ENCODE data around the gene SDK1.

SDK1 gene

GRCh38 chr7:3412871-3413270 lies 111.8 kb downstream of the SDK1 start:
- no peak overlapping the region for H3K27ac ChIP-seq (ENCODE audit: low read depth, low read length)
- no peak overlapping the region for H3K4me3 ChIP-seq (ENCODE audit: low read length)
- no peaks in the 10 kb centered on the region for H3F3A ChIP-seq (ENCODE audit: control insufficient read depth, insufficient read depth)
- H3K36me3 ChIP-seq (ENCODE audit: control insufficient read depth, low read length) = no peaks in the 10 kb centered on the region
- peaks cover 19% of the 10 kb centered on the region for H3K27me3 ChIP-seq (ENCODE audit: control insufficient read depth, low read length)
- no peaks in the 10 kb centered on the region for H3K79me2 ChIP-seq (ENCODE audit: control insufficient read depth, low read length)
- no peaks in the 10 kb centered on the region for H3K9me2 ChIP-seq (replicated peaks; ENCODE audit: control insufficient read depth, low read length)
- H4K20me1 ChIP-seq (ENCODE audit: control insufficient read depth, insufficient read depth, low read depth, low read length) = no peaks in the 10 kb centered on the region
- TF ChIP-seq CTCF (IDR thresholded peaks at IDR 0.05; ENCODE audit: low read depth, low read length, poor library complexity, severe bottlenecking) = no peak
- TF ChIP-seq EZH2phosphoT487 (IDR thresholded peaks at IDR 0.05; ENCODE audit: borderline replicate concordance, low read length) = no peak
- H3K9me3 ChIP-seq (ENCODE audit: control insufficient read depth, insufficient read depth, low read length) = no peaks in the 10 kb centered on the region
- H3K4me1 ChIP-seq (ENCODE audit: control insufficient read depth, low read length) = no peaks in the 10 kb centered on the region
- no peak overlapping the region for H3K4me2 ChIP-seq (ENCODE audit: low read length)

- H3F3A ChIP-seq (ENCODE audit: control insufficient read depth, insufficient read depth) = no peaks in the 10 kb centered on the region
- no peaks in the 10 kb centered on the region for H4K20me1 ChIP-seq (ENCODE audit: control insufficient read depth, insufficient read depth, low read depth, low read length)
- no peaks in the 10 kb centered on the region for H3K4me1 ChIP-seq (ENCODE audit: control insufficient read depth, low read length)
- H3K36me3 ChIP-seq (ENCODE audit: control insufficient read depth, low read length) = no peaks in the 10 kb centered on the region
- no peak overlapping the region for H3K4me2 ChIP-seq (ENCODE audit: low read length)
- TF ChIP-seq EZH2phosphoT487 (IDR thresholded peaks at IDR 0.05; ENCODE audit: borderline replicate concordance, low read length) (no peak), CTCF (IDR thresholded peaks at IDR 0.05; ENCODE audit: low read depth, low read length, poor library complexity, severe bottlenecking) (no peak)
- no peaks in the 10 kb centered on the region for H3K9me2 ChIP-seq (replicated peaks; ENCODE audit: control insufficient read depth, low read length)
- H3K4me3 ChIP-seq (ENCODE audit: low read length) = no peak overlapping the region
- H3K27me3 ChIP-seq (ENCODE audit: control insufficient read depth, low read length) = peaks cover 8% of the 10 kb centered on the region; the same call in 1 of the 2 replicates
- no peaks in the 10 kb centered on the region for H3K79me2 ChIP-seq (ENCODE audit: control insufficient read depth, low read length)
- no peaks in the 10 kb centered on the region for H3K9me3 ChIP-seq (ENCODE audit: control insufficient read depth, insufficient read depth, low read length)
- H3K27ac ChIP-seq (ENCODE audit: low read depth, low read length) = no peak overlapping the region
Measured at GRCh38 chr7:3415861-3416312, 114.8 kb downstream of the SDK1 start.

GRCh38 chr7:3416453-3416852 lies 115.4 kb downstream of the SDK1 start:
- peaks cover under 1% of the 10 kb centered on the region; the same call in 1 of the 2 replicates for H3K9me3 ChIP-seq (ENCODE audit: control insufficient read depth, insufficient read depth, low read length)
- H3F3A ChIP-seq (ENCODE audit: control insufficient read depth, insufficient read depth) = no peaks in the 10 kb centered on the region
- H3K4me2 ChIP-seq (ENCODE audit: low read length) = no peak overlapping the region
- H4K20me1 ChIP-seq (ENCODE audit: control insufficient read depth, insufficient read depth, low read depth, low read length) = no peaks in the 10 kb centered on the region
- no peaks in the 10 kb centered on the region for H3K79me2 ChIP-seq (ENCODE audit: control insufficient read depth, low read length)
- peaks cover 8% of the 10 kb centered on the region; the same call in 1 of the 2 replicates for H3K27me3 ChIP-seq (ENCODE audit: control insufficient read depth, low read length)
- no peaks in the 10 kb centered on the region for H3K36me3 ChIP-seq (ENCODE audit: control insufficient read depth, low read length)
- no peak overlapping the region for H3K27ac ChIP-seq (ENCODE audit: low read depth, low read length)
- H3K9me2 ChIP-seq (replicated peaks; ENCODE audit: control insufficient read depth, low read length) = no peaks in the 10 kb centered on the region
- no peaks in the 10 kb centered on the region for H3K4me1 ChIP-seq (ENCODE audit: control insufficient read depth, low read length)
- TF ChIP-seq EZH2phosphoT487 (IDR thresholded peaks at IDR 0.05; ENCODE audit: borderline replicate concordance, low read length) (no peak), CTCF (IDR thresholded peaks at IDR 0.05; ENCODE audit: low read depth, low read length, poor library complexity, severe bottlenecking) (no peak)
- no peak overlapping the region for H3K4me3 ChIP-seq (ENCODE audit: low read length)

Measured in DOHH2 (cell line).